ENCODE data around the gene UST.

- TF ChIP-seq CTCF (IDR thresholded peaks at IDR 0.05) (no peak), ZNF396 (CRISPR knock-in tag; IDR thresholded peaks at IDR 0.05; ENCODE audit: borderline replicate concordance) (no peak), JUN (CRISPR knock-in tag; IDR thresholded peaks at IDR 0.05) (no peak), KAT7 (CRISPR knock-in tag; IDR thresholded peaks at IDR 0.05; ENCODE audit: borderline replicate concordance) (no peak), USF2 (CRISPR knock-in tag; IDR thresholded peaks at IDR 0.05) (no peak)
Measured at GRCh38 chr6:149084026-149084425, 337.2 kb downstream of the UST start.

Data from WTC11 (cell line).